Stimulated activated CD4-positive, alpha-beta T cell treated with anti-CD3 and anti-CD28 coated beads, Interleukin-15, amount 100 ng/mL, for 1 hour (primary cell): ENCODE measurements around the gene BAIAP2L2.
"Not testable (repeated sequence)": the region's sequence is repeated elsewhere in the genome, so short reads cannot be mapped to it uniquely, and the experiment has no call there.

Source experiments
- DNase-seq, 2 donors: peaks; one replicate each; pipeline ENCODE4 v3.0.0-alpha.2; 2020; ENCODE audit warnings: low read depth in 1 of 2, low spot score in 1 of 2

Gene BAIAP2L2

GRCh38 chr22:38081941-38082828, 28.3 kb downstream of the BAIAP2L2 start:
- DNase-seq: no peak

- DNase-seq: no peak
These were observed 28.9 kb downstream of the BAIAP2L2 start for GRCh38 chr22:38081636-38081940.

- no peak for DNase-seq
These were observed 29.4 kb downstream of the BAIAP2L2 start for GRCh38 chr22:38080850-38081635.

GRCh38 chr22:38080474-38080849, 30.0 kb downstream of the BAIAP2L2 start:
- no peak for DNase-seq

- no peak for DNase-seq
These were observed 30.7 kb downstream of the BAIAP2L2 start for GRCh38 chr22:38079804-38080203.

- DNase-seq: not testable (repeated sequence)
These were observed 31.3 kb downstream of the BAIAP2L2 start for GRCh38 chr22:38079208-38079607.

- no peak for DNase-seq
These were observed 32.2 kb downstream of the BAIAP2L2 start for GRCh38 chr22:38078046-38078840.

GRCh38 chr22:38077595-38077994, 32.9 kb downstream of the BAIAP2L2 start:
- DNase-seq: no peak

- no peak for DNase-seq
These were observed 33.4 kb downstream of the BAIAP2L2 start for GRCh38 chr22:38077096-38077495.

- DNase-seq: no peak
These were observed 34.5 kb downstream of the BAIAP2L2 start for GRCh38 chr22:38075961-38076360.

GRCh38 chr22:38075105-38075825, 35.2 kb downstream of the BAIAP2L2 start:
- no peak for DNase-seq

GRCh38 chr22:38074181-38075104, 36.0 kb downstream of the BAIAP2L2 start:
- no peak for DNase-seq

GRCh38 chr22:38073150-38074130, 37.0 kb downstream of the BAIAP2L2 start:
- DNase-seq: no peak

- DNase-seq: no peak
These were observed 37.9 kb downstream of the BAIAP2L2 start for GRCh38 chr22:38072322-38073149.

GRCh38 chr22:38071421-38072321, 38.8 kb downstream of the BAIAP2L2 start:
- DNase-seq: no peak

GRCh38 chr22:38070250-38070921, 40.1 kb downstream of the BAIAP2L2 start:
- no peak for DNase-seq
